GM21576 (cell line): Measurements from ENCODE around the gene CT47B1.
"Not testable (repeated sequence)": the region's sequence is repeated elsewhere in the genome, so short reads cannot be mapped to it uniquely, and the experiment has no call there.

Experiments used
- ATAC-seq: cut with Tn5 transposase; IDR thresholded peaks from one replicate; pipeline ENCODE4 v1.9.1; 2021; ENCODE audit warnings: mild to moderate bottlenecking, moderate library complexity; ENCODE audit not compliant: unreplicated experiment

The CT47B1 gene

DNA sequence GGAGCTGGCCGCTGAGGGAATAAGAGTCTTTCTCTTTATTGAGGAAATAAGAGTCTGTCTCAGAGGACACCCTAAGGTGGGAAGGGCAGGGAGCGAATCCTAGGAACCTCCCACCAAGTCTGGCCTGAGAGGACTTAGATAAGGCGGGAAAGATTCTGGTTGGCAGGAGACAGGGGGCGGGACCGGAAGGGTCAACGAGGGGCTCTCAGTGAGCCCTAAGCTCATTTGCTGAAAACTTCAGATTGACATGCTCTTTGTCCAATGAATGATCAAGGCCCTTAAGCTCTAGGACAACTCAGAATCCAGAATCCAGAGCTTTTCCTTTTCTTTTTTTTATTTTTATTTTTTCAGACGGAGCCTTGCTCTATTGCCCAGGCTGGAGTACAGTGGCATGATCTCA is at the start of gene CT47B1:
TSS of gene CT47B1 (minus strand) at position 101 of the 400 bp plus-strand sequence. CDS start 196 bp downstream, outside the sequence.
- ATAC-seq: not testable (repeated sequence)

DNA sequence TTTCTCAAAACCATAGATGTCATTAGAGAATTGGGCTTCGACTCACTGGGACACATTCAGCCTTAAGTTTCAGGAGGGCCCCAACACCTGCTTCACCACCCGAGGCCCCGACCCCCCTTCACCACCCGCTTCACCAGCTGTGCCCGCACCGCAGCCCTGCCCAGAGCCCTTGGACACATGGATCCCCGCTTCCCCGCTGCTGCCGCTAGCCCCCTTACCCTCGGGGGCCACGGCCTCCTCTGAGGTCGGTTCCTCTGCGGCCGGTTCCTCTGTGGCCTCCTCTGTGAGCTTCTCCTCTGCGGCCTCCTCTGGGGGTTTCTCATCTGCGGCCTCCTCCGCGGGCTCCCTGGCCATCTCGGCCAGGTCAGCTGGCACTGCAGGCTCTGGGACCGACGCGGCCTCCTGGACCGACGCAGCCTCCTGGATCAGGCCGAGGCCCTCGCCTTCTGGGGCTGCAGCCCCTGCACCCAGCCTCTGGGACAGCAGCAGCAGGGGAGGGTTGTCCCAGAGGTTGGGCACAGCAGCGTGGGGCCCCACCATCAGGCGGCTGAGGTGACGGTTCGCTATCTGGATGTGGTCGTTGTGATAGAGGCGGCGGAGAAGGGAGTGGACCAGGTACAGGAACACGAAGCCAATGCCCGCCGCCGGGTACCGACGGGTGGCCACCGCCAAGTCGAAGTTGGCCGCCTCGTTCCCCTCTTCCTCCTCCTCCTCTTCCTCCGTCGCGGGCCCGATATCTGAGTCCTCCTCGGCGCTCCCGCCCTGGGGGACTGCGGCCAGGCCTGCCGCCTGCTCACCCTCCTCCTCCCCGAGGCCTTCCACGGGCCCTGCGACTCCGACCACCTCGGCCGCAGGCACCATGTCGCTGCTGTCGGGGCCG is 748 bp downstream of the CT47B1 start:
- no peak for ATAC-seq

DNA sequence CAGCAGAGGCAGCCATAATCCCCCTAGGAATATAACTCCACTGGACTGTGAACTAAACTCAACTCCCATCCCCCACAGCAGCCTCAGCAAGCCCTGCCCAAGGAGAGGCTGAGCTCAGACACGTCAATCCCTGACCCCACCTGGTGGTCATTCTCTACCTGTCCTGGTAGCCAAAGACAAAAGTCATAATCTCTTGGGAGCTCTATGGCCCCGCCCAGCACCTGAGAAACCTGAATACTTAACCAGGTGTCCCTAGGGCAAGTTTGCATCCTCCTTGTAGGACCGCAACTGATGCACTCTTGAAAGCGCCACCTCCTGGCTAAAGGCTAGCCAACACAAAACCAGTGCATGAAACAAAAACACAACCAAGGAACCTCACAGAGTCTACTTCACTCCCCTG is 18.4 kb downstream of the CT47B1 start:
- no peak for ATAC-seq

DNA sequence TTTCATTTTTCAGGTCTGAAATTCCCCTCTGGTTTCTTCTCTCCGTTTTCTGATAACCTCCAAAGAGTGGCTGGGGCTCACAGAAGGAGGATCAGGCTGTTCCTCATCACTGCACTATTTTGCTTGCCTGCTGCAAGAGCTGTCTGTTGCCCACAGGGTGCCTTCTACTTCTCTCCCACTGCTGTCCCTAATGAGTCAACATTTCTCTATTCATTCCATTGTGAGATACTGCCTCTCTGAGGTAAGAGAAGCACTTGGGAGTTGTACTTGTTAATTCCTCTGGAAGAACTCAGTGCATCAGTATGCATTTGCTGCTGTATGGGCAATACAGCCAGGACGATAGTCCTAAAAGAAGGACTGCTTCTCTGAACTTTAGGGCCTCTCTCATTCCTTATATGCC is 34.8 kb downstream of the CT47B1 start:
- ATAC-seq: no peak

DNA sequence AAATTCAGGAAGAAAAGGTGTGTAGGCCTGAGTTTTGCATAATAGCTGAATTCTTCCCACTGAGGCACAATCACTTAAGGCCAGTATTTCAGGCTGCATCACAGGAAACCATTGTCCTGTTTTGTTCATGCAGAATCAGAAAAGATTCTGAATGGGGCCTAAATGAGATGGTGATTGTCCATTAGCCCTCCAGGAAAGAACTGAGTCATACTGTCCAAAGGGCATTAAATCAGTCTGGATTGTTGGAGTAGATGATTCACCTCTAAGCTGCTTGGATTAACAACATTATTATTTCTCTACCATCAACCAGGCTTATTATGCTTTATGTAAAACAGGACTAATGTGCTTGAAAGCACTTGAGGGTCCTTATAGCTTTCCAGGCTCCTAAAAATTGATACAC is 36.2 kb downstream of the CT47B1 start:
- no peak for ATAC-seq

DNA sequence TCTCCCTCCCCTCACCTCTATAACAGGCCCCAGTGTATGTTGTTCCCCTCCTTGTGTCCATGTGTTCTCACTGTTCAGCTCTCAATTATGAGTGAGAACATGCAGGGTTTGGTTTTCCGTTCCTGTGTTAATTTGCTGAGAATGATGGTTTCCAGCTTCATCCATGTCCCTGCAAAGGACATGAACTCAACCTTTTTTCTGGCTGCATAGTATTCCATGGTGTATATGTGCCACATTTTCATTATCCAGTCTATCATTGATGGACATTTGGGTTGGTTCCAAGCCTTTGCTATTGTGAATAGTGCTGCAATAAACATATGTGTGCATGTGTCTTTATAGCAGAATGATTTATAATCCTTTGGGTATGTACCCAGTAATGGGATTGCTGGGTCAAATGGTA is 48.5 kb downstream of the CT47B1 start:
- ATAC-seq: not testable (repeated sequence)

DNA sequence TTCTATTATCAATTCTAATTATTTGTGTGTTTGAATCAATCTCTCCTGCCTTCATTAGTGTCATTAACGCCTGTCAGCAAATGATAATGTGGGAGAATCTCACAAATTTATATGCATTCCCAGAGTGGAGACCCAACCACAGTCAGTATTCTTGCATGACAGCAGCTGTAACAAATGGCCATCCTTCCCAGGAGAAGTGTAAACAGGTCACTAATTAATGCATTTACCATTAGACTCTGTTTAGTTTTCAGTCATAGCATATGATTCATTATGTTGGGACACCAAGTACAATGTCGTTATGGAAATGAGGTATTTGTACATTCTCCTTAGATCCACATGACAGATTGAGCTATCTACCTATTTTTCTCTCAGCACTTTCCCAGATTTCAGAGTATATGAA is 50.5 kb downstream of the CT47B1 start:
- no peak for ATAC-seq

DNA sequence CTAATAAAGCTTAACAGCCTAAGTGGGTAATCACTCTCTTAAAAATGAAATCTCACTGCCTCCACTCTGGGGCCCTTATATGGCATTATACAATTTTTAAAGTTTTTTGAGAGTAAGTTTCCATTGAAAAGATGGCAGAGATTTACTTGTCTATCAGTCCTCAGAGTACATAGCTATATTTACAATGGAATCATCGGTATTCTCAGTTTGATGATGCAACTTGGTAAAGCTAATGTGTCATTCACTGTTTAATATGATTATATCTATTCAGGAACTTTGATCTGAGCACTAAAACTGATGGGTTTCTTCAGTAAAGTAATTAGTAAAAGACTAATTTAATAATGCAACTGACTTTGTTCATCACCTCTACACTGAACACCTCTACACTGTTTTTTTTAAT is 51.6 kb downstream of the CT47B1 start:
- ATAC-seq: no peak

DNA sequence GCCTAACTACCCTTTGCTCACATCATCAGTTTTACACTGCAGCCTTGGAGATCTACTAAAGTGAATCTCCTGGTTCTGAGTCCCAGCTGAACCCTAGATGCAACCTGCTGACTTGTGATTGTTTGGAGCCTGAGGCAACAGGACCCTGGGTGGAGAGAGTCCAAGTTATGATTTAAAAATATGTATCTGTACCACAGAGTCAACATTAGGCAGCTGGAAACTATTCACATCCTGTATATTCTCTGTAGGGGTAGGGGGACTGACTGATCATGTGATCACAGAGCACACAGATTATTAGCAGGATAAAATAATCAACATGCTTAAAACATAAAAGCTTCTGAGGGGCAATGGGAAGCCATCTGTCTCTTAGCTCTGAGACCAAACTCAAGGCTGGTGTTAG is 52.1 kb downstream of the CT47B1 start:
- ATAC-seq: no peak
